HG02763 (cell line): Measurements from ENCODE around the gene BIN2.
A peak's percentile ranks its signal among the peaks of the same experiment; 100 is the strongest.
"Not testable (repeated sequence)": the region's sequence is repeated elsewhere in the genome, so short reads cannot be mapped to it uniquely, and the experiment has no call there.

Experiments used
- ATAC-seq: cut with Tn5 transposase; IDR thresholded peaks from one replicate; pipeline ENCODE4 v1.9.1; 2021; ENCODE audit warnings: mild to moderate bottlenecking, moderate library complexity; ENCODE audit not compliant: unreplicated experiment

Gene BIN2

GRCh38 chr12:51318057-51318806, 5.7 kb downstream of the BIN2 start:
- ATAC-seq: not testable (repeated sequence)

- ATAC-seq: no peak
Measured at GRCh38 chr12:51311389-51311788, 12.6 kb downstream of the BIN2 start.

- ATAC-seq: no peak
Measured at GRCh38 chr12:51307655-51308593, 16.1 kb downstream of the BIN2 start.

- ATAC-seq: no peak
Measured at GRCh38 chr12:51306507-51306906, 17.5 kb downstream of the BIN2 start.

GRCh38 chr12:51300768-51301167, 23.2 kb downstream of the BIN2 start:
- not testable (repeated sequence) for ATAC-seq

GRCh38 chr12:51295651-51296050, 28.3 kb downstream of the BIN2 start:
- no peak for ATAC-seq

- not testable (repeated sequence) for ATAC-seq
Measured at GRCh38 chr12:51294097-51294496, 29.9 kb downstream of the BIN2 start.

- ATAC-seq: no peak
Measured at GRCh38 chr12:51293696-51294095, 30.3 kb downstream of the BIN2 start.

GRCh38 chr12:51291603-51292513, 32.1 kb downstream of the BIN2 start:
- not testable (repeated sequence) for ATAC-seq

GRCh38 chr12:51285843-51286242, 38.1 kb downstream of the BIN2 start:
- no peak for ATAC-seq

GRCh38 chr12:51281202-51281924, 42.6 kb downstream of the BIN2 start:
- ATAC-seq: no peak

- ATAC-seq: no peak
Measured at GRCh38 chr12:51275088-51275487, 48.9 kb downstream of the BIN2 start.

- not testable (repeated sequence) for ATAC-seq
Measured at GRCh38 chr12:51272810-51273209, 51.2 kb downstream of the BIN2 start.

- ATAC-seq: no peak
Measured at GRCh38 chr12:51270951-51271518, 52.9 kb downstream of the BIN2 start.

- ATAC-seq: peak; percentile 74
Measured at GRCh38 chr12:51270067-51270950, 53.7 kb downstream of the BIN2 start, which contains the start of gene SMAGP. Gene SMAGP, minus strand, starts transcription at chr12:51270415. Its CDS starts 1,137 bp downstream, at chr12:51269278.

- peak; percentile 51 for ATAC-seq
Measured at GRCh38 chr12:51269174-51270066, 54.6 kb downstream of the BIN2 start.

- ATAC-seq: no peak
Measured at GRCh38 chr12:51265024-51265423, 59.0 kb downstream of the BIN2 start.

GRCh38 chr12:51264297-51264696, 59.7 kb downstream of the BIN2 start:
- ATAC-seq: no peak
